HUES48 (cell line): ENCODE measurements around the gene RRH.
"Not testable (repeated sequence)": the region's sequence is repeated elsewhere in the genome, so short reads cannot be mapped to it uniquely, and the experiment has no call there.

ENCODE experiments used
- H3K27ac ChIP-seq: one replicate; pipeline ENCODE4 v1.7.0; 2013; ENCODE audit warnings: low read depth, low read length, inconsistent platforms
- H3K27me3 ChIP-seq: 2 replicates; pipeline ENCODE4 v1.6.1; 2013; ENCODE audit warnings: mild to moderate bottlenecking, low read length; ENCODE audit not compliant: control insufficient read depth, insufficient read depth
- H3K36me3 ChIP-seq: 2 replicates; pipeline ENCODE4 v1.6.1; 2013; ENCODE audit warnings: low read length; ENCODE audit not compliant: control insufficient read depth, insufficient read depth
- H3K4me1 ChIP-seq: 2 replicates; pipeline ENCODE4 v1.6.1; 2013; ENCODE audit warnings: mild to moderate bottlenecking, low read length; ENCODE audit not compliant: control insufficient read depth, insufficient read depth
- H3K4me3 ChIP-seq: 2 replicates; pipeline ENCODE4 v1.5.1; 2013; ENCODE audit warnings: mild to moderate bottlenecking, low read depth, low read length
- H3K9ac ChIP-seq: 2 replicates; pipeline ENCODE4 v1.6.1; 2013; ENCODE audit warnings: mild to moderate bottlenecking, low read depth, low read length, moderate library complexity
- H3K9me3 ChIP-seq: 2 replicates; pipeline ENCODE4 v1.6.1; 2013; ENCODE audit warnings: low read length; ENCODE audit not compliant: control insufficient read depth, insufficient read depth

RRH gene, protein sequence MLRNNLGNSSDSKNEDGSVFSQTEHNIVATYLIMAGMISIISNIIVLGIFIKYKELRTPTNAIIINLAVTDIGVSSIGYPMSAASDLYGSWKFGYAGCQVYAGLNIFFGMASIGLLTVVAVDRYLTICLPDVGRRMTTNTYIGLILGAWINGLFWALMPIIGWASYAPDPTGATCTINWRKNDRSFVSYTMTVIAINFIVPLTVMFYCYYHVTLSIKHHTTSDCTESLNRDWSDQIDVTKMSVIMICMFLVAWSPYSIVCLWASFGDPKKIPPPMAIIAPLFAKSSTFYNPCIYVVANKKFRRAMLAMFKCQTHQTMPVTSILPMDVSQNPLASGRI

GRCh38 chr4:109827672-109828071 lies at the start of gene RRH:
TSS of gene RRH (plus strand) at chr4:109827972. CDS start at chr4:109828028, 56 bp downstream.
- H3K36me3 ChIP-seq, result peaks cover 38% of the 10 kb centered on the region
- H3K9ac ChIP-seq, result no peak within 1 kb of the TSS
- no peak within 1 kb of the TSS for H3K27ac ChIP-seq
- no peaks in the 10 kb centered on the region for H3K4me1 ChIP-seq
- no peaks in the 10 kb centered on the region for H3K9me3 ChIP-seq
- no peaks in the 10 kb centered on the region for H3K27me3 ChIP-seq
- H3K4me3 ChIP-seq, result no peak within 1 kb of the TSS

- H3K9me3 ChIP-seq, H3K27ac ChIP-seq, H3K36me3 ChIP-seq, H3K9ac ChIP-seq, H3K4me1 ChIP-seq, H3K27me3 ChIP-seq, H3K4me3 ChIP-seq: not testable (repeated sequence)
Observed at GRCh38 chr4:109782092-109782491, 45.7 kb upstream of the RRH start.

DNA sequence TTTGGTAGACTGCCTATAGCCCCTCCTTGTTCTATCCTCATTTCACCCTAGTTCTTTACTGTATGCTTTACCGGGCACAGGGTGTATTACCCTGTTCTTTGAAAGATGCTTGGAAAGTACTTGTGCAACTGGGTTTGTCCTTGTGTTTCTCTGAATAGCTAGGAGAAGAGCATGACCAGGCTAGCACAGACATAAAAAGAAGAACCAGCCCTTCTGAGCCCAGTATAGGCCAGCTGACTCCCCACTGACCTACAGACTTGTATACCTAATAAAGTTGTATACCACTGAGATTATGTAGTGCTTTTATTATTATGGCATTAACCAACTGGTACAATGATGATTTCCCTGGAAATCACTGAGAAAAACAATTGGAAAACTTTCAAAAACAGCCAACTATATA lies 40.9 kb upstream of the RRH start:
- Histone ChIP-seq H3K4me3 (no peak overlapping the region), H3K27ac (no peak overlapping the region), H3K36me3 (no peaks in the 10 kb centered on the region), H3K9me3 (no peaks in the 10 kb centered on the region), H3K9ac (no peak overlapping the region), H3K4me1 (no peaks in the 10 kb centered on the region), H3K27me3 (no peaks in the 10 kb centered on the region)

DNA sequence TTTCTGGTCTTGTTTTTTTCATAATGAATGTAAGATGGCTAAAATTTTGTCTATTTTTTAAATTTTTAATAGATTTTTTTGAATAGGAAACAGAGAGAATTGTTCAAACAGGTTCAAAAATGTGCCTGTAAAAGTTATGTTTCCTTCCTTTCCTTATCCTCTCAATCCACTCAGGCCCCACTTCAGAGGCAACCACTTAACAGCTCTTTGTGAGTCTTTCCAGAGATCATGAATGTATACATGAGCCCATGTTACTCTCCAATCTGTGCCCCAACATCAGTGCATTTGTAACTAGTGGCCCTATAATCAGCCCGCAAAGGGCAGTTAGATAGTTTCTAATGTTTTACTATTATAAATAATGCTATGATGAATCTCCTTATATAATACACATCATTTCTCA lies 40.0 kb upstream of the RRH start:
- no peak overlapping the region for H3K27ac ChIP-seq
- no peaks in the 10 kb centered on the region for H3K27me3 ChIP-seq

GRCh38 chr4:109795059-109795458 lies 32.7 kb upstream of the RRH start:
- no peak overlapping the region for H3K27ac ChIP-seq
- H3K9me3 ChIP-seq, result no peaks in the 10 kb centered on the region
- no peak overlapping the region for H3K9ac ChIP-seq
- H3K27me3 ChIP-seq, result no peaks in the 10 kb centered on the region
- H3K36me3 ChIP-seq, result no peaks in the 10 kb centered on the region
- H3K4me1 ChIP-seq, result no peaks in the 10 kb centered on the region
- H3K4me3 ChIP-seq, result no peak overlapping the region

More for the DNA sequence above, 40.0 kb upstream of the RRH start:
- Histone ChIP-seq H3K4me3 (no peak overlapping the region), H3K9me3 (no peaks in the 10 kb centered on the region), H3K36me3 (no peaks in the 10 kb centered on the region), H3K4me1 (no peaks in the 10 kb centered on the region), H3K9ac (no peak overlapping the region)

- no peak overlapping the region for H3K27ac ChIP-seq
- no peaks in the 10 kb centered on the region for H3K27me3 ChIP-seq
- no peaks in the 10 kb centered on the region for H3K9me3 ChIP-seq
- H3K4me1 ChIP-seq, result no peaks in the 10 kb centered on the region
- no peak overlapping the region for H3K4me3 ChIP-seq
- no peak overlapping the region for H3K9ac ChIP-seq
- H3K36me3 ChIP-seq, result no peaks in the 10 kb centered on the region
Observed at GRCh38 chr4:109798866-109799265, 28.9 kb upstream of the RRH start.

DNA sequence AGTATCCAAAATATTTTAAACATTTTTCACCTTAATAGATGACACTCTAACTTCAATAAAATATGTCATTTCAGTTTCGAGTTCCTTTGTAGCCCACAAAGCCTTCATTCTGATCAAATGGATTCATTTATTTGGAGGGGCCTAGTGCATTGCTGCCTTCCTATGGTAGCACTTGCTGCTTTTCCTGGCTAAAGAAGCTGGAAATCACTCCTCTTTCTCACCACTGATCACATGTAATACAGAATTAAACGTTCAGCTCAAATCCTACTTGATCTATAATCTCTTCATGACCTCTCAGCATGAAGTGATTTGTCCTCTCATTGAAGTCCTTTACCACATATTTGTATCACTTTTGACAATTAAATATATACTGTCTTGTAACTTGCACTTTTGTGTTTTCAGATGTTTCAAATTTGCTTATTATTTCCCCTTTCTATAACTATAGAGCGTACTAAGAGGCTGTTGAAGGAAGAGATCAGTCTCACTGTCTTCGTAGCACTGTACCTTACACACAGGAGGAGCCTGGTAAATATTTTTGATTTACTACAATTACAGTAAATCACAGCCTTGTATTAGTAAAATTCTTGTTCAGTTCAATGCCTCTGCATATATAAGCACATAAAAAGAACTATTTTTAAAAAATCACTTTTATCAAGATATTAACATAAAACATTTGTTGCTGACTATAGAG lies 26.5 kb upstream of the RRH start:
- H3K4me1 ChIP-seq, result no peaks in the 10 kb centered on the region
- no peaks in the 10 kb centered on the region for H3K36me3 ChIP-seq
- H3K4me3 ChIP-seq, result no peak overlapping the region
- no peak overlapping the region for H3K9ac ChIP-seq
- no peaks in the 10 kb centered on the region for H3K27me3 ChIP-seq
- no peaks in the 10 kb centered on the region for H3K9me3 ChIP-seq
- no peak overlapping the region for H3K27ac ChIP-seq

DNA sequence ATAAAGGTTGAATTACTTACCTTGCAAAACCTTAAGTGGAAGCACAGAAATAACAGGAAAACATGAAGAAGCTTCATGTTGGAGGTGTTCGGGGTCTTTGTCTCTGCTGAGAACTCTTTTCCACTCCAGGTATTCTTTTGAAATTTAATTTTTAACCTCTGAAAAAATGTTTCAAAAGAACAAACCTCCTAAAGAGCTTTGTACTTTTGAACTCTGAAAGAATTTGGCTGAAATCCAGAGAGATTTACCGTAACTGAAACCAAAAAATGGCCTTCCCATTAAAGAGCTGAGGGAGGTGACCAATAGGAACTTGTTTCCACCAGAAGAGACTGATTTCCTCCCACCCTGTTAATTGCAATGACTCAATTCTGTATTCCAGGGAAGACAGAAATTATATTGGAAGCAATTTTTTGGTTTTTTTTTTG lies 25.9 kb upstream of the RRH start, which contains the start of gene CFI:
Gene CFI (minus strand): TSS at position 105 of the 425 bp plus-strand sequence. CDS start 28 bp downstream, at position 77.
- Histone ChIP-seq H3K27ac (no peak within 1 kb of the TSS), H3K36me3 (no peaks in the 10 kb centered on the region), H3K4me3 (no peak within 1 kb of the TSS), H3K4me1 (no peaks in the 10 kb centered on the region), H3K9ac (no peak within 1 kb of the TSS), H3K9me3 (no peaks in the 10 kb centered on the region), H3K27me3 (no peaks in the 10 kb centered on the region)

DNA sequence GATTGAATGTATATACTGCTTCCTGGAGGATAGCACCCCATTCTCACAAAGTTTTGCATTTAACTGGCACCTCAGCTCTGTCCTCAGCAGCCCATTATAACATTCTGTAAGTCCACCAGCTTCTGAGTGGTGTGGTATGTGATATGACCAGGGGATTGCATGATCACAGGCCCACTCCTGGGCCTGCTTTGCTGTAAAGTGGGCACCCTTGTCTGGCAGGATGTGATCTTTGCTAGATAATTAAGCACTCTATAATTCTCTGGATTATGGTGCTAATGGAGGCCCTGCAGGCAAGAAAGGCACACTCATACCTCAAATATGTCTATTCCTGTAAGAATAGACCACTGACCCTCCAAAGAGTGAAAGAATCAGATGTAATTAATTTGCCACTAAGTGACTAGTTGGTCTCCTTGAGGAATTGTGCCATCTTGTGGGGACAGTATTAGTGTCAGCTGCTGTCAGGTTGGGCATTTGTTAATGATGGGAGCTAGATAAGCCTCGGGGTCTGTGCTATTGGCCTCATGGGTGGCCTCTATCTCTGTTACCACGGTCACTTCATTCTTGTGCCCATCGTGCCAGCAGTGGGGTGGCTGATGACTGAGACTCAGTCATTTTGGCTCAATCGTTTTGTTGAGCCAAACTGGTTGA lies 23.7 kb upstream of the RRH start:
- no peak overlapping the region for H3K9ac ChIP-seq
- H3K4me3 ChIP-seq, result no peak overlapping the region
- H3K36me3 ChIP-seq, result no peaks in the 10 kb centered on the region
- H3K27ac ChIP-seq, result no peak overlapping the region
- H3K4me1 ChIP-seq, result no peaks in the 10 kb centered on the region
- no peaks in the 10 kb centered on the region for H3K9me3 ChIP-seq
- H3K27me3 ChIP-seq, result no peaks in the 10 kb centered on the region

DNA sequence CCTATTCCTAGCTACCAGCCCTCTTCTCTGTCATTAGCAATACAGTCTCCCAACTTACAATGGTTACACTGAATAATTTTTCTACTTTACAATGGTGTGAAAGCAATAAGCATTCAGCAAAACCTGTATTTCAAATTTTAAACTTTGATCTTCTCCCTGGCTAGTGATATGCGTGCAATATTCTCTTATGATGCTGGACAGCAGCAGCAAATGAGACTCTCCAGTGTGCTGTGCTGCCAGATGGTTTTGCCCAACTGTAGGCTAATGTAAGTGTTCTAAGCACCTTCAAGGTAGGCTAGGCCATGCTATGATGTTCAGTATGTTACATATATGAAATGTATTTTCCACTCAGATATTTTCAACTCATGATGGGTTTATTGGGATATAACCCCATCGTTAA lies 18.1 kb upstream of the RRH start:
- H3K36me3 ChIP-seq, result no peaks in the 10 kb centered on the region
- no peaks in the 10 kb centered on the region for H3K9me3 ChIP-seq
- H3K4me1 ChIP-seq, result peaks cover 15% of the 10 kb centered on the region
- H3K4me3 ChIP-seq, result no peak overlapping the region
- no peak overlapping the region for H3K9ac ChIP-seq
- no peak overlapping the region for H3K27ac ChIP-seq
- H3K27me3 ChIP-seq, result no peaks in the 10 kb centered on the region
